HG03139 (cell line): ENCODE data around the gene EP400.

ENCODE experiments used
- ATAC-seq: cut with Tn5 transposase; IDR thresholded peaks from one replicate; pipeline ENCODE4 v1.9.1; 2021; ENCODE audit not compliant: unreplicated experiment

Gene EP400

DNA sequence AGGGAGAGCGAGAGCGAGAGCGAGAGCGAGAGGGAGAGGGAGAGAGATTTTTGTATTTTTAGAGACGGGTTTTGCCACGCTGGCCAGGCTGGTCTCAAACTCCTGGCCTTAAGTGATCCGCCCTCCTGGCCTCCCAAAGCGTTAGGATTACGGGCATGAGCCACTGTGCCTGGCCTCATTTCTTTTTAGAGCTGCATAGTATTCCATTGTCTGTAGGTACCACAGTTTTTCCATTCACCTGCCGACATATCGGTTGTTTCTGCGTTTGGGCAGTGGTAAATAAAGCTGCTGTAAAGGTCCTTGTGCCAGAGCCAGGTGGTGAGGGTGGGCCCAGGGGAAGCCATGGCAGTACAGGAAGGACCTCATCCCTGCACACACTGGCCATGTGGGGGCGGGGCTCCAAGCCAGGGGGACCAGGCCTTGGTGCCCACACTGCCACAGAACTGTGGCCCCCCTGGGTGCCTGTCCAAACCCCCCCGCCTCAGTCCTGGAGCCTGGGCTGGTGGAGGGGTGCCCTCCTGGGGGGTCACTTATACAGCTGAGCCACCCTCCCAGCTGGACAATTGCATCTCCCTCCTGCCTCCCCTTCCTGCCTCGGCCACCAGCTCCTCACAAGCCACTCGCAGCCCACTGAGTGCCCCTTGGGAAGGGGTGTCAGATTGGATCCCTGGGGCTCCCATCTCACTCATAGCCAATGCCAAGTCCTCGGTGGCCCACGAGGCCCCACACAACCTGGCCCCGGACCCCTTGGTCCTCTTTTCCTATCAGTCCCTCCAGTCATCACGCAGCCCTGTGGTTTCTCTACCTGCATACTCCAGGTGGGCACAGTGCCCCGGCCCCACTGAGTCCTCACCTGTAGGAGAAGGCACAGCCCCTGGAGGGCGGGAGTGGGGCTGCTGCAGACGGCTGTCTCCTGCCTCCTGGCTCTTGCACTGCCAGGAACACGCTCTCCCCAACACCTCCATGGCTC lies 22.3 kb upstream of the EP400 start:
- ATAC-seq, result no peak

DNA sequence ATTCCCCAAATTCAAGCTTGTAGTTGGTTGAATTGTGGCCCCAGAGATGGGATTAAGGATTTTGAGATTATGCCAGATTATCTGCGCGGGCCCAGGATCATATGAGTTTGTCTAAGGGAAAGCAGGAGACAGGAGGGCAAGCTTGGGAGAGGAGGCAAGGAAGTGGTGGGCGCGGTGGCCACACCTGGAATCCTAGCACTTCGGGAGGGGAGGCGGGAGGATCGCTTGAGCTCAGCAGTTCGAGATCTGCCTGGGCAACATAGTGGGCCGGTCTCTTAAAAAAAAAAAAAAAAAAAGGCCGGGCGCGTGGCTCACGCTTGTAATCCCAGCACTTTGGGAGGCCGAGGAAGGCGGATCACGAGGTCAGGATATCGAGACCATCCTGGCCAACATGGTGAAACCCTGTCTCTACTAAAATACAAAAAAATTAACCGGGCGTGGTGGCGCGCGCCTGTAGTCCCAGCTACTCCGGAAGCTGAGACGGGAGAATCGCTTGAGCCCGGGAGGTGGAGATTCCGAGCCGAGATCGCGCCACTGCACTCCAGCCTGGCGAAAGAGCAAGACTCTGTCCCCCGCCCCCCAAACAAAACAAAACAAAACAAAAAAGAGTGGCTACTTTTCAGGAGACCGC lies 21.5 kb upstream of the EP400 start:
- no peak for ATAC-seq

DNA sequence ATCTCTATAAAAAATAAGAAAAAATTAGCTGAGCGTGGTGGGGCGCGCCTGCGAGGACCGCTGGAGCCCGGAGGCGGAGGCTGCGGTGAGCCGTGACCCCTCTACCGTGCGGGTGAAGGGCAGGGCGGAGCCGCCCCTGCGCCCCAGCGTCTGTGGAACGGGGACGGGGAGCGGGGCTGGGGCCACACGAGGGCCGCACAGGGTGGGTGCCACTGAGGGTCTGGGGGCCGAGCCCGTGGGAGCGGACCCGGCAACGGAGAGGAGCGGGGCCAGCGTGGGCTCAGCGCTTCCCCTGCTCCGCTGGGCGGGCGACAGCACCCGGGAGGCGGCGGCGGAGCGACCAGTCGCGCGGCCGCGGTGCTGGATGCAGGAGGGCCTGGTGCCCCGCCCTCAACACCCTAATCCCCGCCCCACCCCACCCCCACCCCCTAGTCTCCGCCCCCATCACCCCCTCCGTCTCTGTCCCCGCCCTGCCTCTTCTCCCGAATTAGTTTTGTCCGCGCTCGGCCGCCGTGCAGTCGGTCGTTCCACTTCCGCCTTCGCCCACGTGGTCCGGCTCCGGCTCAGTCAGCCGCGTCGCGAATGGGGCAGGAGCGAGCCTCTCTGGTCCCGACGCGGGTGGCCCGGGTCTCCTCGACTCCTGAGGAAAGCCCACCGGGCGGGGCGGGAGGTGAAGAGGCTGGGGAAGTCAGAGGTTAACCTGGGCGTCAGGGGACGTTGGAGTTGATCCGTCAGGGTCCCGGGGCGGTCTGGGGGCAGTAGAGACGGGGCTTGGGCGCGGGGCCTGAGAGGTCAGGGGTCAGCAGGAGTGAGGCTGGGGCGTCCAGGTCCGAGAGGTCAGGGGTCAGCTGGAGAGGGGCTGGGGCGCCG lies 20.8 kb upstream of the EP400 start, which contains the start of gene PUS1:
PUS1 (plus strand) TSS at position 566 of the 870 bp plus-strand sequence. CDS start 447 bp downstream, outside the sequence.
- peak; percentile 60 for ATAC-seq

DNA sequence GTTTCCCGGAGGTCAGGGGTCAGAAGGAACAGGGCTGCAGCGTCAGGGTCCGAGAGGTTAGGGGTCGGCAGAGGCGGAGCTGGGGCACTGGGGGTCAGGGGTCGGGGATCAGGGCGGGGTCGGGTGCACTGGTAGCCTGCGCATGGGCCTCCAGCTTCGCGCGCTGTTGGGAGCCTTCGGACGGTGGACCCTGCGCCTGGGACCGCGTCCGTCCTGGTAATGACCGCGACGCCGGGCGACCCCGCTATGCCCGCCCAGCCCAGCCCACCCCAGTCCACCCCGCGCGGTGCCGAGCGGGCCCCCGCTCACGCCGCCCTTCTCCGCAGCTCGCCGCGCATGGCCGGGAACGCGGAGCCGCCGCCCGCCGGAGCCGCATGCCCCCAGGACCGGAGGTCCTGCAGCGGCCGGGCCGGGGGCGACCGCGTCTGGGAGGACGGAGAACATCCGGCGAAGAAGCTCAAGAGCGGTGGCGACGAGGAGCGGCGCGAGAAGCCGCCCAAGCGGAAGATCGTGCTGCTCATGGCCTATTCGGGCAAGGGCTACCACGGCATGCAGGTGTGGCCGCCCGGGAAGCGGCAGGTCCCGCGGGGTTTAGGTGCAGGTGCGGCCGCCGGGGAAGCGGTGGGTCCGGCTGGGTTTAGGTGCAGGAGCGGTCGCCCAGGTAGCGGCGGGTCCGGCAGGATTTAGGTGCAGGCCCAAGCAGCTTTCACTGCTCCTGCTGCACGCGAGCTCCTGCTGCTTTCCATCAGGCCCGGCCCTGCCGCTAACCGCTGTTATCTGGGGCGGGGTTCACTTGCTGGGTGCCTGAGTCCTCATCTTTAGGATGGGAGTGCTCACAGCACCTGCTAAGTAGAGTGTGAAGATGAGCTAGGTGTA lies 19.9 kb upstream of the EP400 start:
- no peak for ATAC-seq

DNA sequence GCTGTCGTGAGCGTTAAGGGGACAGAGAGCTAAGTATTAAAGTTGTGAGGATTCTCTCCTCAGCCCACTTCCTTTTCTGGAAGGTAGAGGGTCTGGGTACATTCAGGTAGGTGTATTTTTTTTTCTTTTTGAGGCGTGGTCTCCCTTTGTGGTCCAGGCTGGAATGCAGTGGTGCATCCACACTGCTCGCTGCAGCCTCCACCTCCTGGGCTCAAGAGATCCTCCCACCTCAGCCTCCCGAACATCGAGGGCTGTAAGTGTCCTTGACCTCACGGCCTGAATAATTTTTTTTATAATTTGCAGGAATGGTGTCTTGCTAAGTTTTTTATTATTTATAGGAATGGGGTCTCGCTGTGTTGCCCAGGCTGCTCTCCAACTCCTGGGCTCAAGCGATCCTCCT lies 19.2 kb upstream of the EP400 start:
- no peak for ATAC-seq

DNA sequence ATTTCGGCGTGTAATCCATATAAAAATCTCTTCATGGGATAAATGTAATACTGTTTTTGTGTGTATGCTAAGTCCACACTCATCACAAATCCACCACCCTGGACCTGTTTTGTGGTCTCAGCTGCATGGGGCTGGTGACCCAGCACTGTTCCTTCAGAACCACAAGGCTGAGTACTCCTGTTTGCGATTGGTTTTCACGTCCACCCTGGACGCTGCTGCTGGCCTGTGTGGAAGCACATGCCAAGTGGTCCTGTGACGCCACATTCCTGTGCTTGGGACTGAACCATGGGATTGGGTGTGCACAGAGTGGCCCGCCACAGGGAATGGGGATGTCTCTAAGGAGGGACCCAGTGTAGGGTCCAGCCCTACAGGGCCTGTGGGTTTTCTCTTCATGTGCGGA lies 16.4 kb upstream of the EP400 start:
- no peak for ATAC-seq

DNA sequence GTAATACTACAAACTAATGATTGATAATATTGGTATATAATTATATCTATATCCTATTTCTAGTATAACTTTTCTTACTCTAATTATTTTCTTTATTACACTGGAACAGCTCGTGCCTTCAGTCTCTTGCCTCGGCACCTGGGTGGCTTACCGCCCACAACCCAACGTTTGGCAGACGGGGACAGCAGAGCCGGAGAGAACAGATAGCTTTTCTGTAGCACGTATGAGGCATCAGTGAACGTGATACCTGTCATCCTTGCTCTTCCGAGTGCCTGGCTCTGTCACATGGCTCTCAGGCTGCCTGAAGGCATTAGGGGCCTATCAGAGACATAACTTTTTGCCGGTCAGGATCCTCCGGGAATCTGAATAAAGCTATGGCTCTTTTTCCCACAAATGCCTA lies 15.2 kb upstream of the EP400 start:
- no peak for ATAC-seq

DNA sequence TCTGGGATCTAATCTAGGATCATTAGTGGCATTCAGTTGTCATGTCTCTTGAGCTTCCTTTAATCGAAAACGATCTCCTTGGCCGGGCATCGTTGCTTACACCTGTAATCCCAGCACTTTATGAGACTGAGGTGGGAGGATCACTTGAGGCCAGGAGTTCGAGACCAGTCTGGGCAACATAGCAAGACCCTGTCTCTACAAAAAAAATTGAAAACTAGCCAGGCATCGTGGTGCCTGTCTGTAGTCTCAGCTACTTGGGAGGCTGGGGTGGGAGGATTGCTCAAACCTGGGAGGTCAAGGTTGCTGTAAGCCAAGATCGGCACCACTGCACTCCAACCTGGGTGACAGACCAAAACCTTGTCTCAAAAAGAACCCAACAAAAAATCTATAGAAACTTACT lies 11.7 kb upstream of the EP400 start:
- no peak for ATAC-seq

DNA sequence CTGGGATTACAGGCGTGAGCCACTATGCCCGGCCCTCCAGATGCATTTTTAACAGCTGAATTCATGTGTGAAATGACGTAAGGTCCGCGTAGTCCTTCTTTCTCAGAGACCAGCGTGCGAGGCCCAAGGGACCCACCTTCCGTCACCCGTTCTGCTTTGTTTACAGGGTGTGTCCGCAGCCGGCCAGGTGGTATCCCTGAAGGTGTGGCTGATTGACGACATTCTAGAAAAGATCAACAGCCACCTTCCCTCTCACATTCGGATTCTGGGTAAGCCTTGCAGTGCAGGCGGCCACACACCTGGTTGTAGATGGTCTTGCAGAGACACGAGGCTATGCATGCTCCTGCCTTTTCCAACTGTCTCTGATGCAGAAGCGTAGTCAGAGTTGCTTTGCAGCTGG lies 10.7 kb upstream of the EP400 start:
- ATAC-seq, result no peak

DNA sequence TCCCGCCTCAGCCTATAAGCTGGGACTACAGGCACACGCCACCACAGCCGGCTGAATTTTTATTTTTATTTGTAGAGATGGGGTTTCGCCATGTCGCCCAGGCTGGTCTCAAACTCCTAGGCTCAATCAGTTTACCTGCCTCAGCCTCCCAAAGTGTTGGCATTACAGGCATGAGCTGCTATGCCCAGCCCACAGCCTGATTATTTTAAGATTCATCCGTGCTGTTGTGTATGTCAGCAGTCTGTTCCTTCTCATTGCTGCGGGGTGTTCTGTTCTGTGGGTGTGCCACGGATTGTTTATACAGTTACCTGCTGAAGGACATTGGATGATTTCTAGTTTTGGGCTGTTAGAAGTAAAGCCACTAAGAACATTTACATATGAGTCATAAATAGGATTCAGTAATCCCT lies 9.6 kb upstream of the EP400 start:
- no peak for ATAC-seq

DNA sequence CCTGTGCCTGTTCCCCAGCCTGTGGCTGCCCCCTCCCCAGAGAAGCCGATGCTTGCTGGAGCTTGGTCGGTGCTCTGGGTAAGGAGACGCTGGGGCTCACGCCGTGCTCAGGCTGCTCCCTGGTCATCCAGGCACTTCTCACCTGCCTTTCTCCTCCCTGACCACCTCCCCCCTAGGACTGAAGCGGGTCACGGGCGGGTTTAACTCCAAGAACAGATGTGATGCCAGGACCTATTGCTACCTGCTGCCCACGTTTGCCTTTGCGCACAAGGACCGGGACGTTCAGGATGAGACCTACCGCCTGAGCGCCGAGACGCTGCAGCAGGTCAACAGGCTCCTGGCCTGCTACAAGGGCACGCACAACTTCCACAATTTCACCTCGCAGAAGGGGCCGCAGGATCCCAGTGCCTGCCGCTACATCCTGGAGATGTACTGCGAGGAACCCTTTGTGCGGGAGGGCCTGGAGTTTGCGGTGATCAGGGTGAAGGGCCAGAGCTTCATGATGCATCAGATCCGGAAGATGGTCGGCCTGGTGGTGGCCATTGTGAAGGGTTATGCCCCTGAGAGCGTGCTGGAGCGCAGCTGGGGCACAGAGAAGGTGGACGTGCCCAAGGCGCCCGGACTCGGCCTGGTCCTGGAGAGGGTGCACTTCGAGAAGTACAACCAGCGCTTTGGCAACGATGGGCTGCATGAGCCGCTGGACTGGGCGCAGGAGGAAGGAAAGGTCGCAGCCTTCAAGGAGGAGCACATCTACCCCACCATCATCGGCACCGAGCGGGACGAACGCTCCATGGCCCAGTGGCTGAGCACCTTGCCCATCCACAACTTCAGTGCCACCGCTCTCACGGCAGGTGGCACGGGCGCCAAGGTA lies 8.4 kb upstream of the EP400 start:
- no peak for ATAC-seq

DNA sequence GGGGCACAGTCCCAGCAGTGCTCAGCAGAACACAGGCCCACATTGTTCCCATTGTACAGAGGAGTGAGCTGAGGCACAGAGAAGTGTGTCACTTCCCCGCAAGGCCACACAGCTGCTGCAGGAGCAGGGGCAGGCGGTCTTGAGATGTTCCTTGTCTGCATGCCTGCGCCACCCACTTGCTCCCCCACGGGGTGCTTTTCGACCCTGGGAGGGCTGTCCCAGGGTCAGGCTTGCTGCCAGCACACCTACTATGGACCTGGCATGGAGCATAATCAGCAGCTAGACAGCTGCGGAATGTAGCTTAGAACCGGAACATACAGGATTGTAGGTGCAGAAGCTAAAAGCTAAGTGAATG lies 7.8 kb upstream of the EP400 start:
- no peak for ATAC-seq

DNA sequence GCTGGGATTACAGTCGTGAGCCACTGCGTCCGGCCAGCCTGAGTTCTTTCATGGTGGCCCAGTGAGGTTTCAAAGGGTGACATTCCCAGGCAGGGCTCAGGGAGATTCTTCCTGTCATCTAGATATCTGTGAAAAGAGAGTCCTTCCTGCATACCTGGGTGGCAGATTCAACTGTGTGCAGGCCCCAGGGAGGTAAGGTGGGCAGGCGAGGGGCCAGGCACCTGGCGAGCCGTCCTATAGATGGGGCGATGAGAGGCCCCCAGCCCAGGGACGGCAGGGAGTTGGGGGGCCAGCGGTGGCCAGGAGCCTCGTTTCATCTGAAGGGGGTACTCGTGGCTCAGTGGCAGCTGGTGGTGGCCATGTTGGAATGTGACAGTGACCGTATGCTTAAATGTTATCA lies 7.1 kb upstream of the EP400 start:
- no peak for ATAC-seq

DNA sequence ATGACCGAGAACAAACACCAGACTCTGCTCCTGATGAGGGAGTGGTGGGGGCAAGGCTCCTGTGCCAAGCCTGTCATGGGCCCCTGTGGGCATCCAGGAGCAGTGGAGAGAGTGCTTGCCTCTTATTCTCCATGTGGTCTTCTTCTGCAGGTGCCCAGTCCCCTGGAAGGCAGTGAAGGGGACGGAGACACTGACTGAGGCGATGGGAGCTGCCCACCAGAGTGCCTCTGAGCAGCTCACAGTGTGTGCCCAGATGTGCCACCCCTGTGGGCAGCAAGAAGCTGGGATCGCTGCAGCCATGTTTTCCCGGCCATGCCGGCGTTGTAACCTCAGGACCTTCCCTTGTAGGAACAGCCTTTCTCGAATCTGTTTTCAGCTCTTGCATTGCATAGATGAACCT lies 6.4 kb upstream of the EP400 start:
- no peak for ATAC-seq

DNA sequence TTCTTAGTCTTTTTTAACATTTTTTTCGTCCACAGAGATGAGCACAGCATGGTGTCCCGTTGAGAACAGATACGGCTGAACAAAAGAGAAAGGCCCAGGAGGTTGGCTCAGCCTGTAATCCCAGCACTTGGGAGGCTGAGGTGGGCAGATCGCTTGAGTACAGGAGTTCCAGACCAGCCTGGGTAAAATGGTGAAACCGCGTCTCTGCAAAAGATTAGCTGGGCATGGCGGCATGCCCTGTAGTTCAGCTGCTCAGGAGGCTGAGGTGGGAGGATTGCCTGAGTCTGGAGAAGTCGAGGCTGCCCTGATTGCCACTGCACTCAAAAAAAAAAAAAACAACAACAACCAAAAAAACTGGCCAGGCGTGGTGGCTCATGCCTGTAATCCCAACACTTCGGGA lies 5.9 kb upstream of the EP400 start:
- ATAC-seq, result no peak

DNA sequence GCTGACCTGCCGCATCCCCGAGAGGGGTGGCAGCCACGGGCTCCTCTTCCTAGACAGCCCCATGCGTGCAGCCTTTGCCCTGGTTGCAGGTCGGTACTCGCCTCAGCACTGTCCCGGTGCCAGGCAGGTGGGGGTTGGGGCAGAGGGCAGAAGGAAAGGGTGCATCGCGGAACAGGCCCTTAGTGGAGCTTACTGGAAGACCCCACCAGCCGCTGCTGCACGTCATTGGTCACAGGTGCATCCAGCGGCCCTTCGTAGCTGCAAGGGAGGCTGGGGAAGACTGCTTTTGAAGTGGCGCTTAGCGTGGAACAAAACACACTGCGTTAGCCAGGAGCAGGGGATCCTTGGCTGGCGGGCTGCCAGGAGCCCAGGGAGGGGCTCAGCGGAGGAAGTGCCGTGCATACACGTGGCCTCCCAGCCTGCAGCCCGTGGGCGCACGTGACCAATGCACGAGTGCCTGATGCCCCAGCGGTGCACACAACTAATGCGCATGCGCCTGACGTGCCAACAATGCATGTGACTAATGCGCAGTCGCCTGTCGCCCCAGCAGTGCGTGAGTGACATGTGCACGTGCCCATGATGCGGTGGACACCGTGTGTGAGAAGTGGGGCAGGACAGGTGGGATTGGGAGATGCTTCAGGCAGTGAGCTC lies 5.0 kb upstream of the EP400 start:
- ATAC-seq, result no peak

DNA sequence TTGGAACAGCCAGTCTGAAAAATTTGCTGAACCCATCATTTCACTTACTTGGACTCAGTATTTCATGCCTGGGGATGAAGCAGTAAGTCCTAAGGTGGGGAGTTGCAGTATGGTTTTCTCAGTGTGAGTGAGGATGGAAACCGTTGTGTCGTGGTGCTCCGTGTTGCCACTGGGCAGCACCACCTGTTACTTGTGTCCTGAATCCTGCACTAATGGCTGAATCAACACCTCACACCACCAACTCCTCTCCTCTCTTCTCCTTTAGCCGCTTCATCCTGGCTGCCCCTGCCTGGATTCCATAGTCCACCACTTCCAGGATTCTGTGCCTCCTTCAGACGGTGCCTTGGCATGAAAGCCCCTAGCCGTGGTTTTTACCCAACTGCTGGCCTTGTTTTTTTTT lies 3.0 kb upstream of the EP400 start:
- ATAC-seq, result no peak

DNA sequence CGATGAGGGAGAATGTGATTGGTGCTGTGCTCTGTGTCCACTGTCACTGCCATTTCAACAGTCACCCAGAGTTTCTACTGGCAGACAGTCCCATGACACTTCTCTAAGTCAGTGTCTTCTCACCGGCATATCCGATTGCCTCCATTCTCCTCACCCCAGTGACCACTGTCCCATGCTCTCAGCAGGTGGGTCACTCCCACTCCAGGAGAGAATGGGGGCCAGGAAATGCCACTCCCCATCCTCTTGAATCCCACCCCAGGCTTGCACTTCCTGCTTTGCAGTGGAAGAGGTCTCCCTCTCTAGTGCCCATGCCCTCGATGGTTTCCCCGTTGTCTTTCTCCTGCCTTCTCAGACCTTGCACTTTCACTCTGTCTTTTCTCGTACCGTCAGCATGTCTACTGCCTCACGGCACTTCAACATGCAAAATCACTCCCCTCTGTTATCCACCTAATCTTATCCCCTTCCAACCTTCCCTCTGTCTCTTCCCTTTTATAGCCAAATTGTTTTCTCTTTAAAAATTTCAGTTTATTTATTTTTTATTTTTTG lies 2.2 kb upstream of the EP400 start:
- no peak for ATAC-seq
